CD4-positive, alpha-beta T cell (primary cell): ENCODE measurements around the gene HAGHL. TPM values are rescaled to one million over a fixed set of nuclear protein-coding genes. Genes with fewer than 3 reads are reported as not detected.
"Not testable (repeated sequence)": the region's sequence is repeated elsewhere in the genome, so short reads cannot be mapped to it uniquely, and the experiment has no call there.

Experiments
- ATAC-seq: fragments of 200-7000 bp; cut with Tn5 transposase; one replicate; pipeline ENCODE4 v1.10.0; 2022; ENCODE audit warnings: mild to moderate bottlenecking; ENCODE audit not compliant: poor library complexity
- CTCF ChIA-PET: fragments of 350-600 bp; sonication (Branson Sonifier 250); formaldehyde crosslinking; loops from one replicate; lab custom pipeline; 2021; ENCODE audit warnings: antibody characterized with exemption, inconsistent platforms; lab: Charles Lee
- POLR2A ChIA-PET: fragments of 350-600 bp; sonication (Branson Sonifier 250); formaldehyde crosslinking; loops from one replicate; lab custom pipeline; 2021; ENCODE audit warnings: antibody characterized with exemption, inconsistent platforms; lab: Charles Lee
- DNase-seq, 14 experiments: peaks; one replicate each; pipeline ENCODE4 v3.0.0-alpha.2; 2013 to 2020; ENCODE audit warnings: mixed read lengths in 2 of 14
- H3K27ac ChIP-seq, 2 donors: one replicate each; pipeline versions ENCODE4 v1.5.1 to v1.7.0; 2013; ENCODE audit warnings: low read length in 2 of 2, low read depth in 1 of 2, mild to moderate bottlenecking in 1 of 2
- H3K27me3 ChIP-seq, 2 experiments: 1 replicate in 1 of 2; 2 replicates in 1 of 2; pipeline versions ENCODE4 v1.6.1 to v1.7.0; 2013; ENCODE audit warnings: low read length in 2 of 2, control low read depth in 1 of 2, mild to moderate bottlenecking in 1 of 2, moderate library complexity in 1 of 2; ENCODE audit not compliant: insufficient read depth in 2 of 2, control insufficient read depth in 1 of 2
- H3K36me3 ChIP-seq: one replicate; pipeline ENCODE4 v1.6.1; 2013; ENCODE audit warnings: low read length, control low read depth; ENCODE audit not compliant: insufficient read depth
- H3K4me1 ChIP-seq: one replicate; pipeline ENCODE4 v1.6.1; 2013; ENCODE audit warnings: low read length, control low read depth; ENCODE audit not compliant: insufficient read depth
- H3K4me3 ChIP-seq: one replicate; pipeline ENCODE4 v1.5.1; 2013; ENCODE audit warnings: mild to moderate bottlenecking, low read length, moderate library complexity
- H3K9me3 ChIP-seq, 2 experiments: 1 replicate in 1 of 2; 2 replicates in 1 of 2; pipeline versions ENCODE4 v1.6.1 to v1.7.0; 2013; ENCODE audit warnings: low read length in 2 of 2, mild to moderate bottlenecking in 2 of 2, control low read depth in 1 of 2, moderate library complexity in 1 of 2; ENCODE audit not compliant: control insufficient read depth in 1 of 2, insufficient read depth in 1 of 2
- H3K27ac Mint-ChIP-seq: one replicate; pipeline ENCODE4 v1.8.0; 2020; ENCODE audit warnings: mixed read lengths
- H3K27me3 Mint-ChIP-seq: one replicate; pipeline ENCODE4 v1.8.0; 2021; ENCODE audit warnings: mixed read lengths
- H3K36me3 Mint-ChIP-seq: one replicate; pipeline ENCODE4 v1.8.0; 2021; ENCODE audit warnings: low read depth, mixed read lengths
- H3K4me1 Mint-ChIP-seq: one replicate; pipeline ENCODE4 v1.8.0; 2021; ENCODE audit warnings: low read depth, mixed read lengths
- H3K4me3 Mint-ChIP-seq: one replicate; pipeline ENCODE4 v1.8.0; 2020; ENCODE audit warnings: mild to moderate bottlenecking, mixed read lengths
- H3K9me3 Mint-ChIP-seq: one replicate; pipeline ENCODE4 v1.8.0; 2020; ENCODE audit warnings: mixed read lengths
- intact Hi-C, 2 experiments: fragments of 100-400 bp; cut with DNase I in 1 of 2; cut with micrococcal nuclease in 1 of 2; formaldehyde crosslinking; loops; one replicate each; pipeline versions ENCODE4 v1.15.1 to v1.9.0; 2023 to 2025; cut with DNase I, micrococcal nuclease
- total RNA-seq, 174 experiments: library from RNA in 2 of 174; stranded (reverse) in 2 of 174; gene quantifications; one replicate each; pipeline ENCODE4 v1.2.3 and lab custom pipeline; 2021 to 2026
- TF ChIP-seq, protein P1 (sequence below): fragments of 200-600 bp; IDR thresholded peaks from one replicate; pipeline ENCODE4 v1.8.0; 2022; ENCODE audit warnings: antibody characterized with exemption, mild to moderate bottlenecking

Gene HAGHL
- total RNA-seq, 2 experiments from 2014 or later = 7.1 to 9.2 TPM

DNA sequence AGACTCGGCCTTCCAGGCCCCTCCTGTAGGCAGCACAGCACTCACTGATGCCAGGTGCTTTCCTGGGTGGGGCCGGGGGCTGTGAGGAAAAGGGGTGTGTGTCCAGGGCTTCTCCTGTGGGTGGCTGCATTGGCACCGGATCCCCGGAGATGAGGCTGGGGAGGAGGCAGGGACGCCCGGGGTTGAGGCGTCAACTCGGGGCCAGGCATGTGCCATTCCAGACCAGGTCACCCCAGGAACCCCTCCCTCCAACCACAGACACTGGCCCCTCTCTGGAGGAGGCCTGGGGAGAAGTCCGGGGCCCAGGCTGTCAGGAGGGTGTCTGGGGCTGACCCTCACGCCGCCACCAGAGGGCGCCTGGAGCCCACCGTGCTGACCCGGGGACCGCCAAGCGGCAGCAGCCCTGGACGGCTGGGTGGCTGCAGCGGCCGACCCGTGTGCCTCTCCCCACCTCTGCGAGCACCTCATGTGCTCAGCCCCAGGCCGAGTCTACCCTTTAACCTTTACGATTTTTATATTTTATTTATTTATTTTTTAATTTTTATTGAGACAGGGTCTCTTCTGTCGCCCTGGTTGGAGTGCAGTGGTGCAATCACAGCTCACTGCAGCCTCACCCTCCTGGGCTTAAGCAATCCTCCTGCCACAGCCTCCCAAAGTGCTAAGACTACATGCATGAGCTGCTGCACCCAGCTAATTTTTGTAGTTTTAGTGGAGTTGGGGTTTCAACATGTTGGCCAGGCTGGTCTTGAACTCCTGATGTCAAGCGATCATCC, 15.2 kb upstream of the HAGHL start:
- POLR2A ChIA-PET = interaction anchor here (1.6 kb wide), 1 partner anchor 73 kb away, joined by 4 read pairs; no protein-coding TSS in a partner anchor
- Mint-ChIP-seq H3K27me3 (peaks cover 51% of the 10 kb centered on the region), H3K4me1 (peaks cover 8% of the 10 kb centered on the region), H3K36me3 (no peaks in the 10 kb centered on the region), H3K9me3 (no peaks in the 10 kb centered on the region), H3K27ac (no peak overlapping the region), H3K4me3 (no peak overlapping the region)
- peaks cover 54 to 57% of the 10 kb centered on the region in 2 experiments for H3K27me3 ChIP-seq
- CTCF ChIA-PET = interaction anchor here (0.9 to 1.6 kb wide), 6 partner anchors 13 to 76 kb away, joined by 3 to 9 read pairs (median 6); partner anchors contain the start of genes CHTF18, CIAO3, RPUSD1 and WDR24
- H3K27ac ChIP-seq = no peak overlapping the region
- no peak overlapping the region for H3K4me3 ChIP-seq
- TF ChIP-seq, protein P1, sequence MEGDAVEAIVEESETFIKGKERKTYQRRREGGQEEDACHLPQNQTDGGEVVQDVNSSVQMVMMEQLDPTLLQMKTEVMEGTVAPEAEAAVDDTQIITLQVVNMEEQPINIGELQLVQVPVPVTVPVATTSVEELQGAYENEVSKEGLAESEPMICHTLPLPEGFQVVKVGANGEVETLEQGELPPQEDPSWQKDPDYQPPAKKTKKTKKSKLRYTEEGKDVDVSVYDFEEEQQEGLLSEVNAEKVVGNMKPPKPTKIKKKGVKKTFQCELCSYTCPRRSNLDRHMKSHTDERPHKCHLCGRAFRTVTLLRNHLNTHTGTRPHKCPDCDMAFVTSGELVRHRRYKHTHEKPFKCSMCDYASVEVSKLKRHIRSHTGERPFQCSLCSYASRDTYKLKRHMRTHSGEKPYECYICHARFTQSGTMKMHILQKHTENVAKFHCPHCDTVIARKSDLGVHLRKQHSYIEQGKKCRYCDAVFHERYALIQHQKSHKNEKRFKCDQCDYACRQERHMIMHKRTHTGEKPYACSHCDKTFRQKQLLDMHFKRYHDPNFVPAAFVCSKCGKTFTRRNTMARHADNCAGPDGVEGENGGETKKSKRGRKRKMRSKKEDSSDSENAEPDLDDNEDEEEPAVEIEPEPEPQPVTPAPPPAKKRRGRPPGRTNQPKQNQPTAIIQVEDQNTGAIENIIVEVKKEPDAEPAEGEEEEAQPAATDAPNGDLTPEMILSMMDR = peak; percentile 94
- peak; percentile 53 for ATAC-seq
- no peaks in the 10 kb centered on the region for H3K36me3 ChIP-seq
- DNase-seq = peak; percentile 56 to 89 (median 76)
- intact Hi-C loops = loop anchor here (1.0 to 5.0 kb wide), 5 partner anchors 30 to 481 kb away; no protein-coding TSS in a partner anchor
- H3K9me3 ChIP-seq = peaks cover 0 to 33% of the 10 kb centered on the region in 2 experiments
- H3K4me1 ChIP-seq = peaks cover 30% of the 10 kb centered on the region

DNA sequence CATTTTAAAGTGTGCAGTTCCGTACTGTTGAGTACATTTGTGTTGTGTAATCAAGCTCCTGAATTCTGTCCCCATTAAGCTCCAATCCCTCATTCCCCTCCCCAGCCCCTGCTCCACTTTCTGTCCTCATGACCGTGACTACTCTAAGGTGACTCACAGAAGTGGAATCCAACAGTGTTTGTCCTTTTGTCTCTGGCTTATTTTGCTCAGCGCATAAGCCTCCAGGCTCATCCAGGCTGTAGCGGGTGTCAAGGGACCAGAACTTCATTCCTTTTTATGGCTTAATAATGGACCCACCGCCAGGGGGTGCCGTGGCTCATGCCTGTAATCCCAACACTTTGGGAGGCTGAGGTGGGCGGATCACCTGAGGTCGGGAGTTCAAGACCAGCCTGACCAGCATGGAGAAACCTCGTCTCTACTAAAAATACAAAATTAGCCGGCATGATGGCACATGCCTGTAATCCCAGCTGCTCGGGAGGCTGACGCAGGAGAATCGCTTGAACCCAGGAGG, 14.1 kb upstream of the HAGHL start:
- H3K27me3 Mint-ChIP-seq = peaks cover 42% of the 10 kb centered on the region
- not testable (repeated sequence) for ATAC-seq, H3K27ac Mint-ChIP-seq, H3K9me3 Mint-ChIP-seq, H3K36me3 Mint-ChIP-seq, H3K27ac ChIP-seq, H3K36me3 ChIP-seq, H3K4me1 Mint-ChIP-seq, H3K4me3 ChIP-seq
- H3K9me3 ChIP-seq = peaks cover 0 to 27% of the 10 kb centered on the region in 2 experiments
- ChIA-PET CTCF (interaction anchor here (0.9 to 1.6 kb wide), 6 partner anchors 12 to 75 kb away, joined by 3 to 9 read pairs (median 6); partner anchors contain the start of genes CHTF18, CIAO3, RPUSD1 and WDR24), POLR2A (interaction anchor here (1.6 kb wide), 1 partner anchor 72 kb away, joined by 4 read pairs; no protein-coding TSS in a partner anchor)
- TF ChIP-seq, protein P1 = peak; percentile 37
- H3K27me3 ChIP-seq = peaks cover 45 to 49% of the 10 kb centered on the region in 2 experiments
- peak in 7 of 14 experiments; percentile 30 to 68 (median 49) for DNase-seq
- H3K4me3 Mint-ChIP-seq = peak overlapping the region; percentile 40
- intact Hi-C loops = loop anchor here in 1 of 2 experiments (5.0 kb wide), 2 partner anchors 340 to 480 kb away; no protein-coding TSS in a partner anchor
- H3K4me1 ChIP-seq = peaks cover 24% of the 10 kb centered on the region

DNA sequence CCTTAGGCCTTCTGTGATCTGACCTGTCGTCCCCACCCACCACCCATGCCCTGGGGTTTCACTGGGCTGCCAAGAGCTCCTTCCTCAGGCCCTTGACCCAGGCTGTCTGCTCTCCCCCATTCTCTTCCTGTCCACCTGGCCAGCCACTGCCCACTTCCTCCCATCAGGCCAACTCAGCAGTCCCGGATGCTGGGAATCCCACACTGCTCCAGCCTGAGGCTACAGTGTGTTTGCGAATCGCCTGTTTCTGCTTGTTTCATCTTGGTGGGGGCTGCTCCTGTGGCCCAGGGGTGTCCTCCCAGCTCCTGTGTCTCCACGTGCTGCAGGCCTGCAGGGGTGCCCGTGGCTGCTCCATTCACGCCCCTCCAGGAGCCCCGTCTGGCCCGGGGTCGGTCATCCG, 12.8 kb upstream of the HAGHL start:
- intact Hi-C loops = loop anchor here in 1 of 2 experiments (2.0 to 5.0 kb wide), 3 partner anchors 15 to 478 kb away; no protein-coding TSS in a partner anchor
- no peak for DNase-seq
- Mint-ChIP-seq H3K27ac (no peak overlapping the region), H3K27me3 (peaks cover 29% of the 10 kb centered on the region), H3K4me1 (peaks cover 10% of the 10 kb centered on the region), H3K4me3 (peak overlapping the region; percentile 60), H3K36me3 (no peaks in the 10 kb centered on the region), H3K9me3 (no peaks in the 10 kb centered on the region)
- TF ChIP-seq, protein P1 = no peak
- H3K9me3 ChIP-seq = peaks cover 0 to 27% of the 10 kb centered on the region in 2 experiments
- H3K27ac ChIP-seq = no peak overlapping the region
- peaks cover 32 to 37% of the 10 kb centered on the region in 2 experiments for H3K27me3 ChIP-seq
- H3K4me3 ChIP-seq = no peak overlapping the region
- peaks cover 26% of the 10 kb centered on the region for H3K4me1 ChIP-seq
- no peaks in the 10 kb centered on the region for H3K36me3 ChIP-seq
- ATAC-seq = no peak
- POLR2A ChIA-PET = interaction anchor here (4.5 kb wide), 1 partner anchor 12 kb away, joined by 30 read pairs; the partner anchor contains the start of genes CCDC78 and HAGHL
- CTCF ChIA-PET = no interaction called here
